Measurements from ENCODE around the gene LIN52. TPM values are rescaled to one million over a fixed set of nuclear protein-coding genes. Genes with fewer than 3 reads are reported as not detected.

LIN52 gene
- total and polyA plus RNA-seq, 2 of the 13 experiments (the other 11 are each of a cell fraction or from before 2014, with no cell fraction given): 11.4 to 23.3 TPM

DNA sequence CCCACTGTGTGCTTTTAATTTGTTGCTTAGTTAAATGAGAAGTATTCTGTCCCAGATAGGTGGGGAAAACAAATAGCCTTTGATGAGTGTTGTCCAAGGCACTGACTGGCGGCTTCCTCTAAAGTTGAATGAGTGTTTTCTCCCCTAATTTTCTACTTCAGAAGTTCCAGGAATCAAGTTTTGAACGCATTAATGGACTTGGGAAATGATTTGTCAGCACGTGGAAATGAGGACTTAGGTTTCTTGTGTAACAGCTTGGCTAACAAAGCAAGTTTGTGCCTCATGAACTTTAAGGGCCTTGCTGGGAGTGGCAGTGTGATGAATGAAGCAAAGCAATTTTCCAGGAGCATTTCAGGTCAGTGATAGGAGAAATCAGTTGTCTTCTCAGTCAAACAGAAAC is 56.9 kb downstream of the LIN52 start (continued):
- TF ChIP-seq BCL6 (CRISPR knock-in tag; IDR thresholded peaks at IDR 0.05) (0 out of 2 replicates have a peak, but pooled peaks have one; percentile 21), CAMTA2 (CRISPR knock-in tag; IDR thresholded peaks at IDR 0.05; ENCODE audit: borderline replicate concordance) (no peak), HIVEP1 (CRISPR knock-in tag; IDR thresholded peaks at IDR 0.05) (no peak), CEBPB (IDR thresholded peaks at IDR 0.05; ENCODE audit: borderline replicate concordance, low read depth, low read length) (peak; percentile 34; the same call in 1 of the 2 replicates), ZNF703 (CRISPR knock-in tag; IDR thresholded peaks at IDR 0.05; ENCODE audit: borderline replicate concordance) (no peak), BORCS8-MEF2B (CRISPR knock-in tag; IDR thresholded peaks at IDR 0.05) (no peak), DMAP1 (CRISPR knock-in tag; IDR thresholded peaks at IDR 0.05) (0 out of 2 replicates have a peak, but pooled peaks have one; percentile 38), RCOR2 (CRISPR knock-in tag; IDR thresholded peaks at IDR 0.05) (no peak), ZNF660 (CRISPR knock-in tag; IDR thresholded peaks at IDR 0.05; ENCODE audit: borderline replicate concordance, low read depth) (no peak), ZEB1 (IDR thresholded peaks at IDR 0.05; ENCODE audit: insufficient replicate concordance, low read depth) (no peak), SNAI1 (CRISPR knock-in tag; IDR thresholded peaks at IDR 0.05; ENCODE audit: borderline replicate concordance) (no peak), ZNF678 (CRISPR knock-in tag; IDR thresholded peaks at IDR 0.05) (no peak), ZNF776 (CRISPR knock-in tag; IDR thresholded peaks at IDR 0.05) (no peak), ATRX (CRISPR knock-in tag; IDR thresholded peaks at IDR 0.05; ENCODE audit: borderline replicate concordance) (no peak)
- TF ChIP-seq, protein P1, sequence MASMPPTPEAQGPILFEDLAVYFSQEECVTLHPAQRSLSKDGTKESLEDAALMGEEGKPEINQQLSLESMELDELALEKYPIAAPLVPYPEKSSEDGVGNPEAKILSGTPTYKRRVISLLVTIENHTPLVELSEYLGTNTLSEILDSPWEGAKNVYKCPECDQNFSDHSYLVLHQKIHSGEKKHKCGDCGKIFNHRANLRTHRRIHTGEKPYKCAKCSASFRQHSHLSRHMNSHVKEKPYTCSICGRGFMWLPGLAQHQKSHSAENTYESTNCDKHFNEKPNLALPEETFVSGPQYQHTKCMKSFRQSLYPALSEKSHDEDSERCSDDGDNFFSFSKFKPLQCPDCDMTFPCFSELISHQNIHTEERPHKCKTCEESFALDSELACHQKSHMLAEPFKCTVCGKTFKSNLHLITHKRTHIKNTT (CRISPR knock-in tag; IDR thresholded peaks at IDR 0.05): no peak
- TF ChIP-seq, protein P2, sequence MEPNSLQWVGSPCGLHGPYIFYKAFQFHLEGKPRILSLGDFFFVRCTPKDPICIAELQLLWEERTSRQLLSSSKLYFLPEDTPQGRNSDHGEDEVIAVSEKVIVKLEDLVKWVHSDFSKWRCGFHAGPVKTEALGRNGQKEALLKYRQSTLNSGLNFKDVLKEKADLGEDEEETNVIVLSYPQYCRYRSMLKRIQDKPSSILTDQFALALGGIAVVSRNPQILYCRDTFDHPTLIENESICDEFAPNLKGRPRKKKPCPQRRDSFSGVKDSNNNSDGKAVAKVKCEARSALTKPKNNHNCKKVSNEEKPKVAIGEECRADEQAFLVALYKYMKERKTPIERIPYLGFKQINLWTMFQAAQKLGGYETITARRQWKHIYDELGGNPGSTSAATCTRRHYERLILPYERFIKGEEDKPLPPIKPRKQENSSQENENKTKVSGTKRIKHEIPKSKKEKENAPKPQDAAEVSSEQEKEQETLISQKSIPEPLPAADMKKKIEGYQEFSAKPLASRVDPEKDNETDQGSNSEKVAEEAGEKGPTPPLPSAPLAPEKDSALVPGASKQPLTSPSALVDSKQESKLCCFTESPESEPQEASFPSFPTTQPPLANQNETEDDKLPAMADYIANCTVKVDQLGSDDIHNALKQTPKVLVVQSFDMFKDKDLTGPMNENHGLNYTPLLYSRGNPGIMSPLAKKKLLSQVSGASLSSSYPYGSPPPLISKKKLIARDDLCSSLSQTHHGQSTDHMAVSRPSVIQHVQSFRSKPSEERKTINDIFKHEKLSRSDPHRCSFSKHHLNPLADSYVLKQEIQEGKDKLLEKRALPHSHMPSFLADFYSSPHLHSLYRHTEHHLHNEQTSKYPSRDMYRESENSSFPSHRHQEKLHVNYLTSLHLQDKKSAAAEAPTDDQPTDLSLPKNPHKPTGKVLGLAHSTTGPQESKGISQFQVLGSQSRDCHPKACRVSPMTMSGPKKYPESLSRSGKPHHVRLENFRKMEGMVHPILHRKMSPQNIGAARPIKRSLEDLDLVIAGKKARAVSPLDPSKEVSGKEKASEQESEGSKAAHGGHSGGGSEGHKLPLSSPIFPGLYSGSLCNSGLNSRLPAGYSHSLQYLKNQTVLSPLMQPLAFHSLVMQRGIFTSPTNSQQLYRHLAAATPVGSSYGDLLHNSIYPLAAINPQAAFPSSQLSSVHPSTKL (CRISPR knock-in tag; IDR thresholded peaks at IDR 0.05): 0 out of 2 replicates have a peak, but pooled peaks have one; percentile 11
- TF ChIP-seq, protein P3, sequence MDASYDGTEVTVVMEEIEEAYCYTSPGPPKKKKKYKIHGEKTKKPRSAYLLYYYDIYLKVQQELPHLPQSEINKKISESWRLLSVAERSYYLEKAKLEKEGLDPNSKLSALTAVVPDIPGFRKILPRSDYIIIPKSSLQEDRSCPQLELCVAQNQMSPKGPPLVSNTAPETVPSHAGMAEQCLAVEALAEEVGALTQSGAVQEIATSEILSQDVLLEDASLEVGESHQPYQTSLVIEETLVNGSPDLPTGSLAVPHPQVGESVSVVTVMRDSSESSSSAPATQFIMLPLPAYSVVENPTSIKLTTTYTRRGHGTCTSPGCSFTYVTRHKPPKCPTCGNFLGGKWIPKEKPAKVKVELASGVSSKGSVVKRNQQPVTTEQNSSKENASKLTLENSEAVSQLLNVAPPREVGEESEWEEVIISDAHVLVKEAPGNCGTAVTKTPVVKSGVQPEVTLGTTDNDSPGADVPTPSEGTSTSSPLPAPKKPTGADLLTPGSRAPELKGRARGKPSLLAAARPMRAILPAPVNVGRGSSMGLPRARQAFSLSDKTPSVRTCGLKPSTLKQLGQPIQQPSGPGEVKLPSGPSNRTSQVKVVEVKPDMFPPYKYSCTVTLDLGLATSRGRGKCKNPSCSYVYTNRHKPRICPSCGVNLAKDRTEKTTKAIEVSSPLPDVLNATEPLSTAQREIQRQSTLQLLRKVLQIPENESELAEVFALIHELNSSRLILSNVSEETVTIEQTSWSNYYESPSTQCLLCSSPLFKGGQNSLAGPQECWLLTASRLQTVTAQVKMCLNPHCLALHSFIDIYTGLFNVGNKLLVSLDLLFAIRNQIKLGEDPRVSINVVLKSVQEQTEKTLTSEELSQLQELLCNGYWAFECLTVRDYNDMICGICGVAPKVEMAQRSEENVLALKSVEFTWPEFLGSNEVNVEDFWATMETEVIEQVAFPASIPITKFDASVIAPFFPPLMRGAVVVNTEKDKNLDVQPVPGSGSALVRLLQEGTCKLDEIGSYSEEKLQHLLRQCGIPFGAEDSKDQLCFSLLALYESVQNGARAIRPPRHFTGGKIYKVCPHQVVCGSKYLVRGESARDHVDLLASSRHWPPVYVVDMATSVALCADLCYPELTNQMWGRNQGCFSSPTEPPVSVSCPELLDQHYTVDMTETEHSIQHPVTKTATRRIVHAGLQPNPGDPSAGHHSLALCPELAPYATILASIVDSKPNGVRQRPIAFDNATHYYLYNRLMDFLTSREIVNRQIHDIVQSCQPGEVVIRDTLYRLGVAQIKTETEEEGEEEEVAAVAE (CRISPR knock-in tag; IDR thresholded peaks at IDR 0.05; ENCODE audit: borderline replicate concordance): no peak

All from HepG2 (cell line).